Endothelial cell (in vitro differentiated cells): ENCODE results near the gene SHOX. TPM values are rescaled to one million over a fixed set of nuclear protein-coding genes. Genes with fewer than 3 reads are reported as not detected.
A peak's percentile ranks its signal among the peaks of the same experiment; 100 is the strongest.

Experiments used
- DNase-seq: peaks from one replicate; pipeline ENCODE4 v3.0.0; 2021; ENCODE audit warnings: low spot score
- H3K27ac Mint-ChIP-seq: one replicate; pipeline ENCODE4 v1.8.0; 2021; ENCODE audit warnings: mixed read lengths, inconsistent platforms; ENCODE audit not compliant: unreplicated experiment
- H3K27me3 Mint-ChIP-seq: one replicate; pipeline ENCODE4 v1.8.0; 2021; ENCODE audit warnings: mild to moderate bottlenecking, moderate library complexity, mixed read lengths, inconsistent platforms; ENCODE audit not compliant: unreplicated experiment
- H3K36me3 Mint-ChIP-seq: one replicate; pipeline ENCODE4 v1.8.0; 2021; ENCODE audit warnings: mild to moderate bottlenecking, low read depth, mixed read lengths, inconsistent platforms; ENCODE audit not compliant: unreplicated experiment
- H3K4me1 Mint-ChIP-seq: one replicate; pipeline ENCODE4 v1.8.0; 2021; ENCODE audit warnings: mild to moderate bottlenecking, mixed read lengths, inconsistent platforms; ENCODE audit not compliant: unreplicated experiment
- H3K4me3 Mint-ChIP-seq: one replicate; pipeline ENCODE4 v1.8.0; 2021; ENCODE audit warnings: mild to moderate bottlenecking, mixed read lengths, inconsistent platforms; ENCODE audit not compliant: unreplicated experiment
- H3K9me3 Mint-ChIP-seq: one replicate; pipeline ENCODE4 v1.8.0; 2021; ENCODE audit warnings: mixed read lengths, inconsistent platforms; ENCODE audit not compliant: unreplicated experiment
- total RNA-seq: library from RNA; stranded (reverse); fragmentation: NEBNext Ultra II Directional; extraction: Animal tissue kit (Norgen Biotek cat#: 25700); gene quantifications from one replicate; pipeline ENCODE4 v1.2.1, GENCODE V29; 2021; ENCODE audit not compliant: unreplicated experiment
- TF ChIP-seq, protein P1 (sequence below): fragments of 200-600 bp; sonication (generic); IDR thresholded peaks from one replicate; pipeline ENCODE4 v1.5.0; 2021; ENCODE audit warnings: antibody characterized with exemption; ENCODE audit not compliant: unreplicated experiment

Gene SHOX
- total RNA-seq, 1 donor from 2014 or later, result not detected

DNA sequence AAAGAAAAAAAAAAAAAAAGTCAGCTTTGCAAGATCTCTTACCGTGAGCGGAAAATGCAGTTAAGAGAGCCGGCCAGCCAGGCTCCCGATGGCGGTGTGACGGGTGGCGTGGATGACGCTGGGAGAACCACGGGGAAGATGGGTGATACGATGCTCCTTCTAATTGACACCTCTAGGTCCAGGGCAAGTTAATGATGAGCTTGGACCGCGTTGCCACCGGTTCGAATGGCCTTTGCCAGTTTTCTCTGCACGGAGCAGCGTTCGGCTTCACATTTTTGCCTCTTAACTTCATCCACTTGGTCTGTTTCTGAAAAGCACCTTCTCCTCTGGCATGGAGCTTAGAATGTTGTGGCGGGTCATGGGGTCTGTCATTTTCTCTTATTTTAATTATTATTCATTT is 33.2 kb downstream of the SHOX start:
- Mint-ChIP-seq H3K27ac (no peak overlapping the region), H3K4me1 (no peaks in the 10 kb centered on the region), H3K9me3 (peaks cover 29% of the 10 kb centered on the region), H3K4me3 (no peak overlapping the region), H3K27me3 (peaks cover 9% of the 10 kb centered on the region), H3K36me3 (peaks cover 14% of the 10 kb centered on the region)
- no peak for DNase-seq
- TF ChIP-seq, protein P1, sequence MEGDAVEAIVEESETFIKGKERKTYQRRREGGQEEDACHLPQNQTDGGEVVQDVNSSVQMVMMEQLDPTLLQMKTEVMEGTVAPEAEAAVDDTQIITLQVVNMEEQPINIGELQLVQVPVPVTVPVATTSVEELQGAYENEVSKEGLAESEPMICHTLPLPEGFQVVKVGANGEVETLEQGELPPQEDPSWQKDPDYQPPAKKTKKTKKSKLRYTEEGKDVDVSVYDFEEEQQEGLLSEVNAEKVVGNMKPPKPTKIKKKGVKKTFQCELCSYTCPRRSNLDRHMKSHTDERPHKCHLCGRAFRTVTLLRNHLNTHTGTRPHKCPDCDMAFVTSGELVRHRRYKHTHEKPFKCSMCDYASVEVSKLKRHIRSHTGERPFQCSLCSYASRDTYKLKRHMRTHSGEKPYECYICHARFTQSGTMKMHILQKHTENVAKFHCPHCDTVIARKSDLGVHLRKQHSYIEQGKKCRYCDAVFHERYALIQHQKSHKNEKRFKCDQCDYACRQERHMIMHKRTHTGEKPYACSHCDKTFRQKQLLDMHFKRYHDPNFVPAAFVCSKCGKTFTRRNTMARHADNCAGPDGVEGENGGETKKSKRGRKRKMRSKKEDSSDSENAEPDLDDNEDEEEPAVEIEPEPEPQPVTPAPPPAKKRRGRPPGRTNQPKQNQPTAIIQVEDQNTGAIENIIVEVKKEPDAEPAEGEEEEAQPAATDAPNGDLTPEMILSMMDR, result no peak

DNA sequence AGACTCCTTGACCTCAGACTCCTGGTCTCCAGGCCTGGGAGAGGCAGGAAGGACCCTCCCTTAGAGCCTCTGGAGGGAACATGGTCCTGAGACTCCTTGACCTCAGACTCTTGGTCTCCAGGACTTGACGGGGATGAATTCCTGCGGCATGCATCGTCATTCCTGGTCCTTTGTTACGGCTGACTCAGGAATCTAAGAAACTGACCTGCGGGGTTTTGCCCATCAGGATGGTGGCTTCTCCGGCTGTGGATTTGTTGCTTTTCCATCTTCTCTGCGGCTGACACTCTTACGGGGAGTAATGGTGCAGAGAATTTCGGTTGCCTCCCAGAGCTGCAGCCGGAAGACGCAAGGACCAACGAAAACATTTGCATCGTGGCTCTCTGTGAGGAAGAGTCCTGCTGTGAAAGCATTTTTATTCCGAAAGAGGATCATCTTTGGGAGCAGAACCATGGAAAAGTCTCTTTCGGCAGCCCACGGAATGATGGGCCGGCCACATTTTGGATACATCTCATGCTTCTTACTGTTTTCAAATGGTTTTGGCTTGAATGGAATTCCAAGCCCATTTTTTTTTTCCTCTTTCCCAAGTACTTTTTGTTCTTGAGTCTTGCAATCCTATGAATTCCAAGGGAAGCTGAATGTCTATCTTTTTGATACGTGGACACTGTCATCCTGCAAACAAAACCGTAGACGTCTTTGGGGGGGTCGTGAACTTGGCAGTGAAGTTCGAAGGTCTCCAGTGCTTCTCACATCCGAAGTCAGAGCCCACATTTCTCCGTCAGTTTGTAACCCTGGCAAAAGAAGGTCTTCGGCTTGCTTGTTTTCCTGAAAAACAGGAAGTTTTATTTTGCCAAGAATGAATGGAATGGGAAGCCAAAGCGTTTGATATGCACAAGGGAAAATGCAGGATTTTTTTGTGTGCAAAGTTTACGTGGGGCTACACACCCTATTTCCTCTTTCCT is 36.5 kb downstream of the SHOX start:
- TF ChIP-seq, protein P1, result no peak
- H3K27ac Mint-ChIP-seq, result no peak overlapping the region
- no peak overlapping the region for H3K4me3 Mint-ChIP-seq
- H3K27me3 Mint-ChIP-seq, result peaks cover 12% of the 10 kb centered on the region
- no peak for DNase-seq
- peaks cover 28% of the 10 kb centered on the region for H3K9me3 Mint-ChIP-seq
- no peaks in the 10 kb centered on the region for H3K4me1 Mint-ChIP-seq
- peaks cover 17% of the 10 kb centered on the region for H3K36me3 Mint-ChIP-seq

DNA sequence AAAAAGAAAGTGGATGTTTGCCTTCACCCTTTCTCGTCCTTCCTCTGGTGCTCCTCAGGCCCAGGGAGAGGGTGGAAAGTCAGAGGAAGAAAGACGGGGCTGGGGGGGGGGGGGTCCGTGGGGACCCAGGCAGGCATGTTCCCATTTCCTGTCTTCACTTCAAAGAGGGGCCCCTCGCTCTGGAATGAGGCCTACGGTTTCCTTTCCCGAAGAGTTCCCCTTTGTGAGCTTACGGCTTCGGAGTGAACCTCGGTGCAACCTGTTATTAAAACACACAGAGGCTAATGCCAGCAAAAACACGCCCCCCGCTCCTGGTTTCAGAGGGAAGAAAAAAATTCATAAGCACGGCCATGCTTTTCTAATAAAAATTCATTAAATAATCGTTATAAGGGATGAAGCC is 40.1 kb downstream of the SHOX start:
- DNase-seq, result no peak
- TF ChIP-seq, protein P1, result no peak
- H3K36me3 Mint-ChIP-seq, result peaks cover 24% of the 10 kb centered on the region
- H3K9me3 Mint-ChIP-seq, result peaks cover 40% of the 10 kb centered on the region
- no peaks in the 10 kb centered on the region for H3K4me1 Mint-ChIP-seq
- H3K27me3 Mint-ChIP-seq, result peaks cover 14% of the 10 kb centered on the region
- H3K4me3 Mint-ChIP-seq, result no peak overlapping the region
- no peak overlapping the region for H3K27ac Mint-ChIP-seq

DNA sequence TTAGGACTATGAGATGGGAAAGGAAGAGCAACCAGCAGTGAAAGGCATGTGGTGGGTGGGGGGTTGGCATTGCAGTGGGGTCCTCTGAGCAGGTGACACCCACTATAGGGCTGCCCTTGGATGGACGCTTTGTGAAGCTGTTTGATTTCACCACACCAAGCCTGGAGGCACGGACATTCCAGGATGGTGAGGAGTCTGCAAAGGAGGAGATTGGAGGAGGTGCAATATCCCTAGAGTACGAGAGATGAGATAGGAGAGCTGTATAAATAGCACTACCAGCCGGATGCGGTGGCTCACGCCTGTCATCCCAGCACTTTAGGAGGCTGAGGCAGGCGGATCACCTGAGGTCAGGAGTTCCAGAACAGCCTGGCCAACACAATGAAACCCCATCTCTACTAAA is 42.3 kb downstream of the SHOX start:
- no peak overlapping the region for H3K27ac Mint-ChIP-seq
- H3K27me3 Mint-ChIP-seq, result peaks cover 13% of the 10 kb centered on the region
- H3K36me3 Mint-ChIP-seq, result peaks cover 24% of the 10 kb centered on the region
- H3K4me3 Mint-ChIP-seq, result peak overlapping the region; percentile 74
- no peak for DNase-seq
- H3K9me3 Mint-ChIP-seq, result peaks cover 45% of the 10 kb centered on the region
- TF ChIP-seq, protein P1, result no peak
- H3K4me1 Mint-ChIP-seq, result no peaks in the 10 kb centered on the region

DNA sequence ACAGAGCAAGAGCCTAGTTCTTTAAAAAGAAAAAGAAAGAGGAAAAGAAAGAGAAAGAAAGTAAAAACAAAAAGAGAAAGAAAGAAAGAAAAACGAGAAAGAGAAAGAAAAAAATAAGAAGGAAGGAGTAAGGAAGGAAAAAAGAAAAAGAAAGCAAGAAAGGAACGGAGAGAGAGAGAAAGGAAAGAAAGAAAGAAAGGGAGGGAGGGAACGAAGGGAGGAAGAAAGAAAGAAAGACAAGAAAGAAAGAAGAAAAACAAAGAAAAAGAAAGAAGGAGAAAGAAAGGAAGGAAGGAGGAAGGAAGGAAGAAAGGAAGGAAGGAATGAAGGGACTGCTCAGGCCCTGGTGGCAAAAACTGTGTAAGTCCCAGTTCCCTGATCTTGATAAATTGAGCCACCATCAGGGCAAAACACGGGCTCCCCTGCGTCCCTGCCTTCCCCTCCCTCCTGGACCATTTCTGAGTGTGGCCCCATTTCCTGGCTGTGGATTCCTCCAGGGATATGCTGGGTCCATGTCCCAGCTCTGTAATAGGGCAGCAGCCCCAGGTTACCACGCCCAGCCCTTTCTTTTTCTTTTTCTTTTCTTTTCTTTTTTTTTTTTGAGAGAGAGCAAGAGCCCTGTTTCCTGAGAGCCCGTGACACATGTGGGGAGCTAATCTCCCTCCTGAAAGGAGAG is 44.8 kb downstream of the SHOX start:
- Mint-ChIP-seq H3K27me3 (peaks cover 19% of the 10 kb centered on the region), H3K4me3 (no peak overlapping the region), H3K4me1 (no peaks in the 10 kb centered on the region), H3K36me3 (peaks cover 39% of the 10 kb centered on the region), H3K9me3 (peaks cover 60% of the 10 kb centered on the region), H3K27ac (no peak overlapping the region)
- DNase-seq, result no peak
- TF ChIP-seq, protein P1, result no peak
